Measurements from ENCODE around the gene MAML3.
A peak's percentile ranks its signal among the peaks of the same experiment; 100 is the strongest.

Gene MAML3

GRCh38 chr4:140154572-140154891 lies 548 bp upstream of the MAML3 start:
- no peak for DNase-seq

GRCh38 chr4:140153419-140153717 lies 616 bp downstream of the MAML3 start:
- no peak for DNase-seq

DNA sequence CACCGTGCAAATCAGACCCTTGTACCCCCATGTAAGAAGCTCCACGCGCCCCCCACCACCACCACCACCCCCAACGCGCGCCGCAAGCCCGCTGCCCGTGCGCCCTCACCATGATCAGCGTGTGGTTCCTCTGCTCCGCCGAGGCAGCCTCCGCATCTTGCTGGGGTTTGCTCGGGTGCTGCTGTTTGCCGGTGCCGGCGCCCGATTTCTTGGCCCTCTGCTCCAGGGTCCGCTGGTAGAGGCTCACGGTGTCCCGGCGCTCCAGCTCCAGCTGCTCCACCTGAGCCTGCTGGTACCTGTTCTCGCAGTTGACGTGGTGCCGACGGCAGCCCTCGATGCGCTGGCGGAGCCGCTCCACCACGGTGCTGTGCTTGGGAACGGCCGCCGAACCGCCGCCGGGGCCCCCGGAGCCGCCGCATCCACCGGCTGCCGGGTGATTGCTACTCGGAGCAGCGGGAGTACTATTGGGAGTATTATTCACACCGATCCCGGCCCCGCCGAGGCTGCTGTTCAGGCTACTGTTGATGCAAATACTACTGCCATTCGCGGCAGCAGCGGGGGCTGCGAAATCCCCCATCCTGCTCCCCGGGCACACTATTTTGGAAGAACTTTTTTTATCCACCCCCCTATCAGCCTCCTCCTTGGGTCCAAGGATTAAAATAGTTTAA lies 1.1 kb downstream of the MAML3 start:
- DNase-seq = no peak

GRCh38 chr4:140152013-140152703 lies 1.8 kb downstream of the MAML3 start:
- no peak for DNase-seq

GRCh38 chr4:140151699-140152012 lies 2.3 kb downstream of the MAML3 start:
- DNase-seq = peak; percentile 65

DNA sequence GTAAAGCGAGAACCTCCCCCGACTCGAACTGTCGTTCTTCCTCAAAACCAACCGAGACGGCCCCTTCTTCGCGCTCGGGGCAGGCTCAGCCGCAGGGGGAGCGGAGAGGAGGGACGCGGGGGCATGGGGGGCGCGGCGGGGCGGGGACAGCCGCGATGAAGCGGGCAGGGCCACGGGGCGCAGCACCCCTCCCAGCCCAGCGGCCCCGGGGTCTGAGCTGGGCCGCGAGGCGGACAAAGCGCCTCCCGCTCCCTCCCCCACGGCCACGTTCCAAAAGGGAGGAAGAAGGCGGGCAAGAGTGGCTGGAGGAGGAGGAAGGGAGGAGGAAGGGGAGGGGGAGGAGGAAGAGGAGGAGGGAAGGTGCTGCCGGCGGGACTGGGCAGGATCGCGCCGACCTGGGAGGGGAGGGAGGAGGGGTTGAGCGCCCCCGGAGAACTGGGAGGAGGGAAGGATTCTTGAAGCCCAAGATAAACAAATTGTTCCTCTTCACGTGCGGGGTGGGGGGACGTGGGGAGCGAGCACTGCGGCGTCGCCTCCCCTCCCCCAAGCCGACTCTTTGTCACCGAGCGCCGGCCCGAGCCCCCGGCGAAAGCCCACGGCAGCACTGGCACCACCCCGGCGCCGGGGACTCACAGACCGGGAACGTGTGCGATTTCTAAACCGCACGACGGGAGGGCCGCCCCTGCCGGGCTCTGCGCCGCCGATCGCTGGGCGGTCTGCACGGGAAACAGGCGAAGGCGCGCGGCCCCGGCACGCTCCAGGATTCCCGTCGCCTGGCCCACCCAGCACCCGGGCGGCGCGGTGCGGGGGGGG lies 2.9 kb downstream of the MAML3 start:
- peak; percentile 22 for DNase-seq

DNA sequence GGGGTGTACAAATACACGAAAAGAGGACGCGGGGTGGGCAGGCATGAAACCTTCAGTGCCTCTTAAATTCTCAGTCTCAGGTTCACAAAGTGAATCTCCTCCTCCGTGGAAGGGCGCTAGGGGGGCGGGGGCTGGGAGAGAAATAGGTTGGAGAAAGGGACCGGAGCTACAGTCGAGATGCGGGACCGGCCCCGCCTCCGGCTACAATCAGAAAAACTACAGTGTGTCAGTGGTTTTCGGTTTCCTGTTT lies 3.4 kb downstream of the MAML3 start:
- DNase-seq = no peak

GRCh38 chr4:140149846-140150635 lies 3.9 kb downstream of the MAML3 start:
- no peak for DNase-seq

DNA sequence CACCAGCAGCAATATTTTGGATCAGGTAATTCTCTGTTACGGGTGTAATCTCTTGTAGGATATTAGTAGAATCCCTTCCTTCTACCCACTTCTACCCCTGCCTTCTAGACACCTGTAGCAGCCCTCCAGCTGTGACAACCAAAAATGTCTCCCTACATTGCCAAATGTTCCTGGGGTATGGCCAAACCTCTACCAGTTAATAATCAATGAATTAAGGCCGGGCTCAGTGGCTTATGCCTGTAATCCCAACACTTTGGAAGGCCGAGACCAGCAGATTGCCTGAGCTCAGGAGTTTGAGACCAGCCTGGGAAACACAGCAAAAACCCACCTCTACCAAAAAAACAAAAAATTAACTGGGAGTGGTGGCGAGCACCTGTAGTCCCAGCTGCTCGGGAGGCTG lies 9.9 kb downstream of the MAML3 start:
- DNase-seq = no peak

DNA sequence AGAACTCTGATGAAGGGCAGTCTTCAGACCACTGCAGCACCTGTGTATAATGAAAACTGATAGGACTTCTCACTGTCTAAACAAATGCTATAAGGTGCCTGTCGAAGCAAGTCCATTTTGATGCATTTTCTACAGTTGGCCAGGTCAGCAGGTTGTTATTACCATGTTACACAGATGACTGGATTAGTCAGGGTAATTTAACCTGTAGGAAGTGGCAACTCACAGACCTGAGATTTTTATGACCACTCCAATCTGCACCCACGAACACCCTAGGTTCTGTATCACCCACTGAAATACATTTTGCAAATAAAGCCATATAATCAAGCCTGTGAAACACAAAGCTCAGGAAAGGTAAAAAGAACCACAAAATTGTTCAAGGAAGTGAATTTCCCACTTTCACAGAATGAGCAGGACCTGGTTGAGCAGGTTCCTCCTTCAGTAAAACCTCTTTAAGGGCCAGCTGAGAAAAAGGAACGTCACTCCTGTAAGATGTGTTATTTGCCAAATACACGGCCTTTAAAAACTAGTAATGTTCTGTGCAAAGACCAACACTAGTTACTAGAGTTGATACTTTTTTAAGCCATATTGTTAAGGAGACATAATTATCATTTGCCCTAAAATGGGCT lies 12.7 kb downstream of the MAML3 start:
- DNase-seq = no peak

- DNase-seq = no peak
Observed at GRCh38 chr4:140140566-140140965, 13.4 kb downstream of the MAML3 start.

GRCh38 chr4:140138428-140138827 lies 15.6 kb downstream of the MAML3 start:
- DNase-seq = no peak

DNA sequence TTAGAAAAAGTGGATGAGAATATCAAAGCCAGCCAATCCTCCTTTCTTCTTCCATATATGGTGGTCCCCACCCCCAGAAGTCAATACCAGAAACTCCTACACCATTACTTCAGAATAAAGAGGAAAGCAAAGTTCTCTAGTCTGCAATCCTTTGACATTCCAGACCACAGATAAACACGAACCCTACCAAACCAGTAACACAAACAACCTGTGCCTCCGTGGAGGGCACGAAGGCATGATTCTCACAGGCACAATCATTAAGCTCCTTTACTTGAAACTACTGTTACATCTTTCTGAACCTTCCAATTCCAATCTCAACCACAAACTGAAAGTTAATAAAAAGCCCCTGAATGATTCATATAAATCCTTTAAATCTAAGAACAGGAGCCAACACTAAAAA lies 16.3 kb downstream of the MAML3 start:
- DNase-seq = no peak

GRCh38 chr4:140136509-140136908 lies 17.5 kb downstream of the MAML3 start:
- no peak for DNase-seq

DNA sequence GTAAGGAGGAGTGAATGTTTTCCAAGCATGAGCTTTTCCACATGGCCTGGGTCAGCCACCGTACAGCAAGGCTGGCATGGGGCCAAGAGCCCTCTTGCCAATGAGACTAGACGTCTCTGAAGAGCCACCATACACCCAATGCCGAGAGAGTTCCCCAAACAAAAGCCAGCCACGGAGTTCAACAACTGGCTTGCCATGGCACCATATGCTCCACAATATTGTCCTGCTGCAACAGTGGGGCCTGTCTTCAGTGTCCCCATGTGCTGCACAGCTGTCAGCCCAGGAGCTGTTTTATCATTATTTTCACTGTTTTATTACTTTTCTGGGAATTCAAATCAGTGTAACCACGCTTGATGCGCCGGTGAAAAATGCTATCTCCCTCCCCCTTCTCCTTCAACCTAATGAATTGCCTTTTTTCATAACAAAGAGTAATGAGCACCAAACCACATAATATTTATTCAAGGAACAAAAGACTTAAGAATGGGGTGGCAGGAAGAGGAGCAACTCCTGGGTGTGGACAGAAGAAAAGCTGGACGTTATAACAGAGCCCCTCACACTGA lies 18.4 kb downstream of the MAML3 start:
- peak; percentile 41 for DNase-seq

DNA sequence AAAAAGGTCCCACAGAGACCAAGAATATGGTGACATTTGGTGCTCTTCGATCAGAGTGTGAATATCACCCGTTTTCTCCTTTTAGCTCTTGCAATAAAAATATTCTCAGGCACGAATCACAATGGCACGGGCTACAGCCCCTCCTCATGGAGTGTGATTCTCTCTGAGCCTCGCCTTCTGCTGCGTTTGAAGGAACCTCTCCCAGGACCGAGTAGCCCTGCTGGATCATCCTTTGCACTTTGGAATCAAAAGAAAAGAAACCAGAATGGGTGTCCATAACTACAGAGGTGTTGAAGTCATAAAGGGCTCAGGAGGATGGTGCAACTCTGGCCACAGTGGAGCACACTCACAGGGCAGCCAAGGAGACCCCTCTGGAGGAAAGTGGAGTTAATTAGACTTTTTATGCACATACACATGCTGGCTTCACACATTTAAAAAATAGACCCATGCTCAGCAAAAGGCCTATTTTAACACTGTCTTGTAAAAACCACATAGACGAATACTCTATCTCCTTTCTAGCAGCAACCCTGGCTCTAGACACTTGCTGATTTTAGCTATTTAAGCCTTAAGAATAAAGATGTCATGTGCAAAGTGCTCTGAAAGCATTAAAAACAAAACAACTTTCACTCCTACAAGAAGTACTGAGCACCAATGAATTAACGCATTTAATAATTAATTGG lies 19.1 kb downstream of the MAML3 start:
- no peak for DNase-seq

GRCh38 chr4:140133576-140133975 lies 20.4 kb downstream of the MAML3 start:
- no peak for DNase-seq

DNA sequence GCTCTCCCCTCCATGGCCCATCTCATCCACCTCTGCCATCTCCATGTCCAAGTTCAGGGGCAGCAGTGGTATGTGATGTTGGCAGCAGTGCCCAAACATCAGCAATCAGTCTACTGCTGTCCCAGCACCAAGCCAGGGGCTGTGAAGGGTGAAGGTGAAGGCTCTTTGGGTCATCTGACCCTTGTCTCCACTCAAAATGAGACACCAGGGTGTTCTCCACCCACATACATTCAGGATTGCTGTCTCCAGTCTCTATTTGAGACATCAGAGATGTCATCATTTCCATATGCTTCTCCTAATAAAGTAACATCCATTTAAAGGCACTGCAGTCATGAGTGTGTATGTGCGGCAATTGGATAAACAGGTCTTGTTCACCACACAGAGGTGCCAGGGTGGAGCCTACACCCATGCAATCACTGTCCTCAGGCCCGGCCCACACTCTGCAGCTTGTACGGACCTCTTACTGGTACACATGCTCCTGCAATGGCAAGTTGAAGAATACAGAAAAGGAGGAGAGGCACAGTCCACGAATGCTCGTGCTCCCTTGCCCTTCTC lies 22.2 kb downstream of the MAML3 start:
- no peak for DNase-seq

- no peak for DNase-seq
Observed at GRCh38 chr4:140130677-140131076, 23.3 kb downstream of the MAML3 start.

DNA sequence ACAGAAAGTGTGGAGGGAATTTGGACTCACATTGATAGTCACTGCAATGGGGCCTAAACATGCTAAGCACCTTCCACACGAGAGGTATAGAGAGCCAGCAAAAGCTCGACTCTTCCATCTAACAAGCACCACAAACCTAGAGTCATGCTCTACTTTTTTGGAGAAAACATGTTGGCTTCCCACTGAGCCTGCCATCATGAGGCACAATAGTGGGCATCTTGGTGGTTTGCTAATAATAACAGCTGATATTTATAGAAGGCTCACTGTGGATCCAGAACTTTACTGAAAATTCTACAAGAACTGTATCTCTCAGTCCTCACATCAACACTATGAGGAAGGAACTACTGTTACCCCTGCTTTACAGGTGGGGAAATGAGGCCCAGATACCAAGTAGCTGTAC lies 26.6 kb downstream of the MAML3 start:
- no peak for DNase-seq

DNA sequence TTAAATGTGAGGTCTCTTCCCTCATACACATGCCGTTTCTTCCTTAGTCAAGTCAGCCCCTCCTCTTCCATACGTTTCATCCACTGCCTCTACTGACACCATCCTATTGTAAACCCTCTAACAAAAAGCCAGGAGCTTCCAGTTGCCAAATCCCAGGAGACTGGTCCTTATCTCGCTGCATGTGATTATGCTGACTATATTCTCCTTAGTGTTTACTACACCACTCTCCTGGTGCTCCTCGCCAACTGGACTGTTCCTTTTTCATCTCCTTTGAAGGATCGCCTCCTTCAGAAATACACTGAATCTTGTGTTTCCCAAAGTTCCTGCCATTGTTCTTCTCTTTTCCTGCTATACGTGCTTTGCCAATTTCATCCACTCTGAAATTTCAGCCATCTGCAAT lies 27.7 kb downstream of the MAML3 start:
- DNase-seq = no peak

GRCh38 chr4:140125374-140125773 lies 28.6 kb downstream of the MAML3 start:
- no peak for DNase-seq
